Breast epithelium (tissue), 3 donors: Measurements from ENCODE around the gene TMED7.
A peak's percentile ranks its signal among the peaks of the same experiment; 100 is the strongest.

ENCODE experiments used
- CTCF ChIP-seq, 3 donors: fragments of 450-650 bp; IDR thresholded peaks; one replicate each; pipeline ENCODE4 v1.5.1; 2016 to 2017; ENCODE audit warnings: antibody characterized with exemption in 3 of 3, mild to moderate bottlenecking in 3 of 3, moderate library complexity in 3 of 3
- POLR2A ChIP-seq: fragments of 450-650 bp; IDR thresholded peaks from one replicate; pipeline ENCODE4 v1.6.1; 2016; ENCODE audit warnings: antibody characterized with exemption, mild to moderate bottlenecking, moderate library complexity

GRCh38 chr5:115601701-115602590, 23.9 kb downstream of the TMED7 start, which contains the start of gene TICAM2:
- TF ChIP-seq POLR2A, result no peak
- peak in 1 of 3 donors; percentile 7 for TF ChIP-seq CTCF (IDR thresholded peaks at IDR 0.05)
